GM23338 (cell line): ENCODE data around the gene RASSF1. TPM values are rescaled to one million over a fixed set of nuclear protein-coding genes. Genes with fewer than 3 reads are reported as not detected.
A peak's percentile ranks its signal among the peaks of the same experiment; 100 is the strongest.

Experiments used
- ATAC-seq: fragments of 200-7000 bp; cut with Tn5 transposase; 3 replicates; pipeline ENCODE4 v1.9.1; 2020
- DNase-seq: peaks from one replicate; pipeline ENCODE4 v3.0.0-alpha.2; 2015; ENCODE audit warnings: low spot score
- H2AFZ ChIP-seq: fragments of 200-600 bp; sonication (generic); 2 replicates; pipeline ENCODE4 v1.8.0; 2016; ENCODE audit warnings: antibody characterized with exemption, mild to moderate bottlenecking, moderate library complexity
- H3F3A ChIP-seq: fragments of 200-600 bp; sonication (generic); replicated peaks from 2 replicates; pipeline ENCODE4 v1.8.0; 2017; ENCODE audit warnings: antibody characterized with exemption, mixed run types, low read depth
- H3K27ac ChIP-seq: fragments of 200-600 bp; sonication (generic); 2 replicates; pipeline ENCODE4 v1.6.1; 2016; ENCODE audit warnings: low read depth
- H3K27me3 ChIP-seq: fragments of 200-600 bp; sonication (generic); 2 replicates; pipeline ENCODE4 v1.8.0; 2016; ENCODE audit warnings: mild to moderate bottlenecking, mixed run types, moderate library complexity; ENCODE audit not compliant: insufficient read depth
- H3K36me3 ChIP-seq: fragments of 200-600 bp; sonication (generic); 2 replicates; pipeline ENCODE4 v1.8.0; 2016; ENCODE audit warnings: mild to moderate bottlenecking; ENCODE audit not compliant: insufficient read depth
- H3K4me1 ChIP-seq: fragments of 200-600 bp; sonication (generic); 2 replicates; pipeline ENCODE4 v1.8.0; 2016; ENCODE audit warnings: mild to moderate bottlenecking, moderate library complexity; ENCODE audit not compliant: insufficient read depth
- H3K4me2 ChIP-seq: fragments of 200-600 bp; sonication (generic); 2 replicates; pipeline ENCODE4 v1.7.1; 2017; ENCODE audit warnings: mixed run types
- H3K4me3 ChIP-seq: fragments of 200-600 bp; sonication (generic); 2 replicates; pipeline ENCODE4 v1.6.1; 2016; ENCODE audit warnings: mixed run types
- H3K79me2 ChIP-seq: fragments of 200-600 bp; sonication (generic); replicated peaks from 2 replicates; pipeline ENCODE4 v1.8.0; 2017; ENCODE audit warnings: mild to moderate bottlenecking; ENCODE audit not compliant: insufficient read depth
- H3K9me2 ChIP-seq: fragments of 200-600 bp; sonication (generic); 2 replicates; pipeline ENCODE4 v1.8.0; 2017; ENCODE audit not compliant: insufficient read depth
- H4K20me1 ChIP-seq: fragments of 200-600 bp; sonication (generic); replicated peaks from 2 replicates; pipeline ENCODE4 v1.8.0; 2017; ENCODE audit warnings: mild to moderate bottlenecking; ENCODE audit not compliant: insufficient read depth
- H3K27ac Mint-ChIP-seq: 2 replicates; pipeline ENCODE4 v1.8.0; 2020; ENCODE audit warnings: inconsistent platforms, mild to moderate bottlenecking, moderate library complexity, mixed read lengths
- H3K27me3 Mint-ChIP-seq: 3 replicates; pipeline ENCODE4 v1.8.0; 2022; ENCODE audit warnings: low read depth, mild to moderate bottlenecking, moderate library complexity, mixed read lengths, inconsistent platforms; ENCODE audit not compliant: insufficient read depth, poor library complexity
- H3K36me3 Mint-ChIP-seq: 3 replicates; pipeline ENCODE4 v1.8.0; 2021; ENCODE audit warnings: low read depth, mild to moderate bottlenecking, inconsistent platforms, moderate library complexity, mixed read lengths
- H3K4me1 Mint-ChIP-seq: 3 replicates; pipeline ENCODE4 v1.8.0; 2020; ENCODE audit warnings: mild to moderate bottlenecking, inconsistent platforms, mixed read lengths
- H3K4me3 Mint-ChIP-seq: 3 replicates; pipeline ENCODE4 v1.8.0; 2021; ENCODE audit warnings: moderate library complexity, mild to moderate bottlenecking, inconsistent platforms, mixed read lengths
- H3K9me3 Mint-ChIP-seq: 3 replicates; pipeline ENCODE4 v1.8.0; 2020; ENCODE audit warnings: moderate library complexity, mild to moderate bottlenecking, inconsistent platforms, mixed read lengths
- CREB1 ChIP-seq: fragments of 250-450 bp; sonication (Bioruptor Pico); IDR thresholded peaks from 2 replicates; pipeline ENCODE4 v1.5.0; 2020; ENCODE audit warnings: low read depth, mild to moderate bottlenecking, moderate library complexity
- EZH2 ChIP-seq: fragments of 200-600 bp; sonication (generic); IDR thresholded peaks from one replicate; pipeline ENCODE4 v1.8.0; 2017; ENCODE audit warnings: antibody characterized with exemption, mild to moderate bottlenecking, low read depth; ENCODE audit not compliant: unreplicated experiment
- EZH2phosphoT487 ChIP-seq: fragments of 200-600 bp; sonication (generic); IDR thresholded peaks from one replicate; pipeline ENCODE4 v1.8.1; 2018; ENCODE audit warnings: antibody characterized with exemption; ENCODE audit not compliant: unreplicated experiment
- JUNB ChIP-seq: IDR thresholded peaks from one replicate; pipeline ENCODE4 v1.6.1; 2016; ENCODE audit warnings: antibody characterized with exemption; ENCODE audit not compliant: unreplicated experiment
- NANOG ChIP-seq: IDR thresholded peaks from 2 replicates; pipeline ENCODE4 v1.6.1; 2016; ENCODE audit warnings: antibody characterized with exemption, borderline replicate concordance
- POLR2AphosphoS5 ChIP-seq: IDR thresholded peaks from 2 replicates; pipeline ENCODE4 v1.6.1; 2016; ENCODE audit warnings: antibody characterized with exemption, low read depth
- REST ChIP-seq: IDR thresholded peaks from one replicate; pipeline ENCODE4 v1.6.1; 2018; ENCODE audit warnings: antibody characterized with exemption; ENCODE audit not compliant: unreplicated experiment
- STAT1 ChIP-seq: IDR thresholded peaks from one replicate; pipeline ENCODE4 v1.6.1; 2016; ENCODE audit warnings: antibody characterized with exemption; ENCODE audit not compliant: unreplicated experiment
- ZNF114 ChIP-seq: fragments of 250-450 bp; sonication (Bioruptor Pico); IDR thresholded peaks from 2 replicates; pipeline ENCODE4 v1.5.0; 2020; ENCODE audit warnings: mild to moderate bottlenecking, moderate library complexity
- polyA plus RNA-seq: library from polyadenylated mRNA; unstranded; fragments of >200 nt; fragmentation: Nextera tagmentation; extraction: Ambion mirVana; gene quantifications from 2 replicates; pipeline ENCODE4 v1.2.1, GENCODE V29; 2016
- total RNA-seq: library from RNA; depleted of rRNA; stranded (reverse); fragments of >200 nt; shearing (Covaris generic); gene quantifications from 2 replicates; pipeline ENCODE4 v1.2.3, GENCODE V29; 2014
- TF ChIP-seq, protein P1 (sequence below): fragments of 250-450 bp; sonication (Bioruptor Pico); IDR thresholded peaks from 2 replicates; pipeline ENCODE4 v1.5.0; 2020; ENCODE audit warnings: mild to moderate bottlenecking, moderate library complexity
- TF ChIP-seq, protein P2 (sequence below): IDR thresholded peaks from 2 replicates; pipeline ENCODE4 v1.6.1; 2016; ENCODE audit warnings: antibody characterized with exemption

Gene RASSF1
- total and polyA plus RNA-seq, 2 experiments from 2014 or later = 9.6 to 15.7 TPM

- TF ChIP-seq, protein P1, sequence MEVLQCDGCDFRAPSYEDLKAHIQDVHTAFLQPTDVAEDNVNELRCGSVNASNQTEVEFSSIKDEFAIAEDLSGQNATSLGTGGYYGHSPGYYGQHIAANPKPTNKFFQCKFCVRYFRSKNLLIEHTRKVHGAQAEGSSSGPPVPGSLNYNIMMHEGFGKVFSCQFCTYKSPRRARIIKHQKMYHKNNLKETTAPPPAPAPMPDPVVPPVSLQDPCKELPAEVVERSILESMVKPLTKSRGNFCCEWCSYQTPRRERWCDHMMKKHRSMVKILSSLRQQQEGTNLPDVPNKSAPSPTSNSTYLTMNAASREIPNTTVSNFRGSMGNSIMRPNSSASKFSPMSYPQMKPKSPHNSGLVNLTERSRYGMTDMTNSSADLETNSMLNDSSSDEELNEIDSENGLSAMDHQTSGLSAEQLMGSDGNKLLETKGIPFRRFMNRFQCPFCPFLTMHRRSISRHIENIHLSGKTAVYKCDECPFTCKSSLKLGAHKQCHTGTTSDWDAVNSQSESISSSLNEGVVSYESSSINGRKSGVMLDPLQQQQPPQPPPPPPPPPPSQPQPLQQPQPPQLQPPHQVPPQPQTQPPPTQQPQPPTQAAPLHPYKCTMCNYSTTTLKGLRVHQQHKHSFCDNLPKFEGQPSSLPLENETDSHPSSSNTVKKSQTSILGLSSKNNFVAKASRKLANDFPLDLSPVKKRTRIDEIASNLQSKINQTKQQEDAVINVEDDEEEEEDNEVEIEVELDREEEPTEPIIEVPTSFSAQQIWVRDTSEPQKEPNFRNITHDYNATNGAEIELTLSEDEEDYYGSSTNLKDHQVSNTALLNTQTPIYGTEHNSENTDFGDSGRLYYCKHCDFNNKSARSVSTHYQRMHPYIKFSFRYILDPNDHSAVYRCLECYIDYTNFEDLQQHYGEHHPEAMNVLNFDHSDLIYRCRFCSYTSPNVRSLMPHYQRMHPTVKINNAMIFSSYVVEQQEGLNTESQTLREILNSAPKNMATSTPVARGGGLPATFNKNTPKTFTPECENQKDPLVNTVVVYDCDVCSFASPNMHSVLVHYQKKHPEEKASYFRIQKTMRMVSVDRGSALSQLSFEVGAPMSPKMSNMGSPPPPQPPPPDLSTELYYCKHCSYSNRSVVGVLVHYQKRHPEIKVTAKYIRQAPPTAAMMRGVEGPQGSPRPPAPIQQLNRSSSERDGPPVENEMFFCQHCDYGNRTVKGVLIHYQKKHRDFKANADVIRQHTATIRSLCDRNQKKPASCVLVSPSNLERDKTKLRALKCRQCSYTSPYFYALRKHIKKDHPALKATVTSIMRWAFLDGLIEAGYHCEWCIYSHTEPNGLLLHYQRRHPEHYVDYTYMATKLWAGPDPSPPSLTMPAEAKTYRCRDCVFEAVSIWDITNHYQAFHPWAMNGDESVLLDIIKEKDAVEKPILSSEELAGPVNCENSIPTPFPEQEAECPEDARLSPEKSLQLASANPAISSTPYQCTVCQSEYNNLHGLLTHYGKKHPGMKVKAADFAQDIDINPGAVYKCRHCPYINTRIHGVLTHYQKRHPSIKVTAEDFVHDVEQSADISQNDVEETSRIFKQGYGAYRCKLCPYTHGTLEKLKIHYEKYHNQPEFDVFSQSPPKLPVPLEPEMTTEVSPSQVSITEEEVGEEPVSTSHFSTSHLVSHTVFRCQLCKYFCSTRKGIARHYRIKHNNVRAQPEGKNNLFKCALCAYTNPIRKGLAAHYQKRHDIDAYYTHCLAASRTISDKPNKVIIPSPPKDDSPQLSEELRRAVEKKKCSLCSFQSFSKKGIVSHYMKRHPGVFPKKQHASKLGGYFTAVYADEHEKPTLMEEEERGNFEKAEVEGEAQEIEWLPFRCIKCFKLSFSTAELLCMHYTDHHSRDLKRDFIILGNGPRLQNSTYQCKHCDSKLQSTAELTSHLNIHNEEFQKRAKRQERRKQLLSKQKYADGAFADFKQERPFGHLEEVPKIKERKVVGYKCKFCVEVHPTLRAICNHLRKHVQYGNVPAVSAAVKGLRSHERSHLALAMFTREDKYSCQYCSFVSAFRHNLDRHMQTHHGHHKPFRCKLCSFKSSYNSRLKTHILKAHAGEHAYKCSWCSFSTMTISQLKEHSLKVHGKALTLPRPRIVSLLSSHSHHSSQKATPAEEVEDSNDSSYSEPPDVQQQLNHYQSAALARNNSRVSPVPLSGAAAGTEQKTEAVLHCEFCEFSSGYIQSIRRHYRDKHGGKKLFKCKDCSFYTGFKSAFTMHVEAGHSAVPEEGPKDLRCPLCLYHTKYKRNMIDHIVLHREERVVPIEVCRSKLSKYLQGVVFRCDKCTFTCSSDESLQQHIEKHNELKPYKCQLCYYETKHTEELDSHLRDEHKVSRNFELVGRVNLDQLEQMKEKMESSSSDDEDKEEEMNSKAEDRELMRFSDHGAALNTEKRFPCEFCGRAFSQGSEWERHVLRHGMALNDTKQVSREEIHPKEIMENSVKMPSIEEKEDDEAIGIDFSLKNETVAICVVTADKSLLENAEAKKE = no peak
- TF ChIP-seq JUNB (no peak), ZNF114 (CRISPR knock-in tag) (no peak), NANOG (no peak), EZH2phosphoT487 (no peak), EZH2 (no peak), CREB1 (CRISPR knock-in tag) (no peak), POLR2AphosphoS5 (no peak), STAT1 (no peak)
- TF ChIP-seq, protein P2, sequence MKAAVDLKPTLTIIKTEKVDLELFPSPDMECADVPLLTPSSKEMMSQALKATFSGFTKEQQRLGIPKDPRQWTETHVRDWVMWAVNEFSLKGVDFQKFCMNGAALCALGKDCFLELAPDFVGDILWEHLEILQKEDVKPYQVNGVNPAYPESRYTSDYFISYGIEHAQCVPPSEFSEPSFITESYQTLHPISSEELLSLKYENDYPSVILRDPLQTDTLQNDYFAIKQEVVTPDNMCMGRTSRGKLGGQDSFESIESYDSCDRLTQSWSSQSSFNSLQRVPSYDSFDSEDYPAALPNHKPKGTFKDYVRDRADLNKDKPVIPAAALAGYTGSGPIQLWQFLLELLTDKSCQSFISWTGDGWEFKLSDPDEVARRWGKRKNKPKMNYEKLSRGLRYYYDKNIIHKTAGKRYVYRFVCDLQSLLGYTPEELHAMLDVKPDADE = no peak
Measured at GRCh38 chr3:50364573-50365079, 24.0 kb upstream of the RASSF1 start (continued).

DNA sequence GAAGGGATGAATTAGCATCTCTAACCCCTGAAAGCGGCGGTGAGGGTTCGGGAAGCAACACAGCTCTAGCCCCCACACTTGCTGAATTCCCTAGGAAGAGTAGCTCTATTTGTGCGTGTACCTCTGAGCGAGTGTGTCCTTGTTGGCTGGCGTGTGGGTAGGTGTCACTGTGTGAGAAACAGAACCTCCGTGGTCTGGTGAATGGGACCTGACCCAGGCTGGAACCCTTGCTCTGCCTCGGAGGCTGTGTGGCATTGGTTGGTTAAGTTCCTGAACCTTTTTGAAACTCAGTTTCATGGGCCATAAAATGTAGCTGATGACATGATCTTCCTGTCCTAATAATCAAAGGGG is 19.1 kb upstream of the RASSF1 start:
- H3K27me3 Mint-ChIP-seq = peaks cover 18% of the 10 kb centered on the region
- peaks cover 21% of the 10 kb centered on the region for H3K79me2 ChIP-seq
- TF ChIP-seq POLR2AphosphoS5 (peak; percentile 14; the same call in 1 of the 2 replicates), REST (no peak)
- H3K4me1 ChIP-seq = peaks cover 10% of the 10 kb centered on the region; the same call in 1 of the 2 replicates
- peaks cover 2% of the 10 kb centered on the region; the same call in 1 of the 3 replicates for H3K36me3 Mint-ChIP-seq
- no peak for DNase-seq
- H3K27me3 ChIP-seq = peaks cover 11% of the 10 kb centered on the region; the same call in 1 of the 2 replicates
- peak overlapping the region; percentile 72 for H3K4me2 ChIP-seq
- ATAC-seq = peak; percentile 1
- peak overlapping the region; percentile 75 for H3K4me3 ChIP-seq
- peaks cover 22% of the 10 kb centered on the region for H3K4me1 Mint-ChIP-seq
- H3K36me3 ChIP-seq = no peaks in the 10 kb centered on the region
- H3K9me3 Mint-ChIP-seq = no peaks in the 10 kb centered on the region; the same call in 2 of the 3 replicates
- no peaks in the 10 kb centered on the region for H3F3A ChIP-seq
- no peaks in the 10 kb centered on the region for H3K9me2 ChIP-seq
- peak overlapping the region; percentile 93 for H2AFZ ChIP-seq
- H3K27ac ChIP-seq = no peak overlapping the region
- peak overlapping the region; percentile 93 for H3K4me3 Mint-ChIP-seq
- peaks cover 24% of the 10 kb centered on the region for H4K20me1 ChIP-seq
- H3K27ac Mint-ChIP-seq = no peak overlapping the region
